IMR-90 (cell line): Measurements from ENCODE around the gene NAGLU.

ENCODE experiments used
- BHLHE40 ChIP-seq: fragments of 150-350 bp; IDR thresholded peaks from 2 replicates; pipeline ENCODE4 v1.6.1; 2016; ENCODE audit warnings: mild to moderate bottlenecking, low read depth, low read length
- CEBPB ChIP-seq: IDR thresholded peaks from 2 replicates; pipeline ENCODE4 v1.6.1; 2012; ENCODE audit warnings: low read depth, low read length, improper control_type of control experiment
- CHD1 ChIP-seq: IDR thresholded peaks from 2 replicates; pipeline ENCODE4 v1.6.1; 2012; ENCODE audit warnings: low read depth, low read length, improper control_type of control experiment
- CTCF ChIP-seq: conservative IDR thresholded peaks from 2 replicates; pipeline ENCODE4 v1.5.1; 2012; ENCODE audit warnings: mild to moderate bottlenecking, low read depth, low read length, improper control_type of control experiment
- ELK1 ChIP-seq: fragments of 150-350 bp; IDR thresholded peaks from 2 replicates; pipeline ENCODE4 v1.6.1; 2016; ENCODE audit warnings: low read depth, mild to moderate bottlenecking, low read length, moderate library complexity, borderline replicate concordance
- FOS ChIP-seq: fragments of 150-350 bp; IDR thresholded peaks from 2 replicates; pipeline ENCODE4 v1.6.1; 2016; ENCODE audit warnings: low read depth, low read length
- MAFK ChIP-seq: IDR thresholded peaks from 2 replicates; pipeline ENCODE4 v1.6.1; 2012; ENCODE audit warnings: low read depth, low read length, improper control_type of control experiment
- MXI1 ChIP-seq: IDR thresholded peaks from 2 replicates; pipeline ENCODE4 v1.6.1; 2012; ENCODE audit warnings: low read depth, mild to moderate bottlenecking, low read length, moderate library complexity, borderline replicate concordance
- NFE2L2 ChIP-seq: fragments of 150-350 bp; IDR thresholded peaks from 2 replicates; pipeline ENCODE4 v1.6.1; 2016; ENCODE audit warnings: low read depth, mild to moderate bottlenecking, low read length
- POLR2A ChIP-seq: IDR thresholded peaks from 2 replicates; pipeline ENCODE4 v1.6.1; 2012; ENCODE audit warnings: mild to moderate bottlenecking, low read depth, low read length
- RAD21 ChIP-seq: IDR thresholded peaks from 2 replicates; pipeline ENCODE4 v1.6.1; 2012; ENCODE audit warnings: low read length, improper control_type of control experiment
- SMC3 ChIP-seq: fragments of 150-350 bp; IDR thresholded peaks from 2 replicates; pipeline ENCODE4 v1.6.1; 2016; ENCODE audit warnings: low read depth, mild to moderate bottlenecking, antibody characterized with exemption, low read length, moderate library complexity
- USF2 ChIP-seq: fragments of 150-350 bp; IDR thresholded peaks from 2 replicates; pipeline ENCODE4 v1.6.1; 2017; ENCODE audit warnings: mild to moderate bottlenecking, antibody characterized with exemption, low read length, low read depth

GRCh38 chr17:42538482-42538881, 2.4 kb downstream of the NAGLU start:
- TF ChIP-seq CTCF (no peak), POLR2A (no peak), MXI1 (no peak), USF2 (no peak), SMC3 (no peak), RAD21 (no peak), BHLHE40 (no peak), MAFK (no peak), NFE2L2 (no peak), FOS (no peak), CHD1 (no peak), ELK1 (no peak), CEBPB (no peak)
